ENCODE measurements around the gene COL1A2. TPM values are rescaled to one million over a fixed set of nuclear protein-coding genes. Genes with fewer than 3 reads are reported as not detected.

Gene COL1A2
- total and polyA plus RNA-seq, 2 of the 13 experiments (the other 11 are each of a cell fraction or from before 2014, with no cell fraction given), result not detected

- no peak for FAIRE-seq
- no peak for TF ChIP-seq SCMH1 (CRISPR knock-in tag; IDR thresholded peaks at IDR 0.05; ENCODE audit: borderline replicate concordance)
- TF ChIP-seq ATF1 (CRISPR knock-in tag; IDR thresholded peaks at IDR 0.05), result no peak
- no peak for TF ChIP-seq UBTF (CRISPR knock-in tag; IDR thresholded peaks at IDR 0.05)
- TF ChIP-seq ATM (IDR thresholded peaks at IDR 0.05; ENCODE audit: borderline replicate concordance), result no peak
- TF ChIP-seq RORA (CRISPR knock-in tag; IDR thresholded peaks at IDR 0.05), result no peak
- no peak for TF ChIP-seq MLLT10 (CRISPR knock-in tag; IDR thresholded peaks at IDR 0.05)
- TF ChIP-seq HMGXB3 (CRISPR knock-in tag; IDR thresholded peaks at IDR 0.05; ENCODE audit: borderline replicate concordance), result no peak
- no peak for TF ChIP-seq CERS6 (CRISPR knock-in tag; IDR thresholded peaks at IDR 0.05)
- no peak for TF ChIP-seq ESRRA (CRISPR knock-in tag; IDR thresholded peaks at IDR 0.05; ENCODE audit: low read depth)
- no peak for TF ChIP-seq REST (IDR thresholded peaks at IDR 0.05; ENCODE audit: borderline replicate concordance in 1 of 2, low read depth in 1 of 2, low read length in 2 of 2)
- TF ChIP-seq ZNF468 (CRISPR knock-in tag; IDR thresholded peaks at IDR 0.05), result no peak
- no peak for TF ChIP-seq SMAD9 (CRISPR knock-in tag; IDR thresholded peaks at IDR 0.05)
- no peak for TF ChIP-seq MYNN (CRISPR knock-in tag; IDR thresholded peaks at IDR 0.05; ENCODE audit: low read depth)
- no peak for TF ChIP-seq SMARCC2 (IDR thresholded peaks at IDR 0.05)
Measured at GRCh38 chr7:94432817-94433216, 38.1 kb downstream of the COL1A2 start.

More at GRCh38 chr7:94432817-94433216, 38.1 kb downstream of the COL1A2 start:
- Histone ChIP-seq H3K79me2 (ENCODE audit: insufficient read depth, low read length) (no peaks in the 10 kb centered on the region), H3K27me3 (ENCODE audit: control insufficient read depth in 1 of 2, insufficient read depth in 2 of 2, low read length in 2 of 2) (no peaks in the 10 kb centered on the region; a peak in 1 of 5 replicates), H4K20me1 (ENCODE audit: insufficient read depth, low read length) (no peaks in the 10 kb centered on the region), H3K36me3 (replicated peaks in 1 of 2; ENCODE audit: control insufficient read depth in 1 of 2, insufficient read depth in 2 of 2, low read length in 2 of 2) (no peaks in the 10 kb centered on the region), H3K4me1 (ENCODE audit: insufficient read depth, low read length) (peaks cover 27% of the 10 kb centered on the region), H3K9me3 (ENCODE audit: low read length) (no peaks in the 10 kb centered on the region), H3K4me2 (ENCODE audit: low read depth, low read length) (no peak overlapping the region), H3K27ac (ENCODE audit: extremely low read length, insufficient read depth, low read length) (no peak overlapping the region), H3K4me3 (replicated peaks in 1 of 3; ENCODE audit: insufficient read depth in 1 of 3, low read depth in 2 of 3, low read length in 3 of 3) (no peak overlapping the region), H3K9ac (ENCODE audit: insufficient read depth, low read depth, low read length) (no peak overlapping the region), H2AFZ (ENCODE audit: low read length) (no peak overlapping the region)
- intact Hi-C loops (cut with micrococcal nuclease; ENCODE audit: unreplicated experiment), result no loop called here
- ATAC-seq, result no peak
- ChIA-PET CTCF (ENCODE audit: low intra/inter-chr PET ratio, low total read pairs) (no interaction called here), POLR2A (no interaction called here)
- BruUV-seq (replicated peaks), result no TSS peak
- 0% methylated on average over 1 of the region's 1 CpG for WGBS (ENCODE audit: low lambda C conversion rate)
- in situ Hi-C loops (cut with HindIII; ENCODE audit: extremely low pct_ligation_motif_present, low pct_unique_long_range_greater_than_20kb), result loop anchor here (25.0 kb wide), 1 partner anchor 804 kb away; no protein-coding TSS in a partner anchor
- no peak for DNase-seq (ENCODE audit: low spot score)
